GM12891 (cell line): ENCODE measurements around the gene CRYBA1.

Experiments
- PAX5 ChIP-seq: IDR thresholded peaks from 2 replicates; pipeline ENCODE4 v1.6.1; 2011; ENCODE audit warnings: low read length, moderate library complexity, mild to moderate bottlenecking; ENCODE audit not compliant: insufficient read depth, severe bottlenecking
- POLR2A ChIP-seq: IDR thresholded peaks from 2 replicates; pipeline ENCODE4 v1.6.1; 2011; ENCODE audit warnings: low read depth, low read length, control low read depth
- POLR2AphosphoS5 ChIP-seq: IDR thresholded peaks from 2 replicates; pipeline ENCODE4 v1.6.1; 2011; ENCODE audit warnings: low read depth, low read length, control low read depth
- POU2F2 ChIP-seq: IDR thresholded peaks from 2 replicates; pipeline ENCODE4 v1.6.1; 2011; ENCODE audit warnings: low read depth, mild to moderate bottlenecking, control low read depth, low read length, moderate library complexity
- SPI1 ChIP-seq: IDR thresholded peaks from 2 replicates; pipeline ENCODE4 v1.6.1; 2011; ENCODE audit warnings: low read depth, low read length, control low read depth
- TAF1 ChIP-seq: IDR thresholded peaks from 2 replicates; pipeline ENCODE4 v1.6.1; 2011; ENCODE audit warnings: low read depth, low read length, control low read depth

GRCh38 chr17:29205047-29205446 lies 41.6 kb upstream of the CRYBA1 start:
- no peak for TF ChIP-seq POLR2A
- no peak for TF ChIP-seq TAF1
- TF ChIP-seq SPI1: no peak
- no peak for TF ChIP-seq POLR2AphosphoS5
- no peak for TF ChIP-seq PAX5
- TF ChIP-seq POU2F2: no peak
